Colonic mucosa (tissue), 4 donors: ENCODE results near the gene ARSK. TPM values are rescaled to one million over a fixed set of nuclear protein-coding genes. Genes with fewer than 3 reads are reported as not detected.

Experiments used
- DNase-seq: peaks from one replicate; pipeline ENCODE4 v3.0.0-alpha.2; 2020
- H3K27ac ChIP-seq: fragments of 200-600 bp; one replicate; pipeline ENCODE4 v1.8.0; 2021
- H3K27me3 ChIP-seq: fragments of 200-600 bp; one replicate; pipeline ENCODE4 v1.8.0; 2021
- H3K36me3 ChIP-seq: fragments of 200-600 bp; one replicate; pipeline ENCODE4 v1.8.0; 2021
- H3K4me1 ChIP-seq: fragments of 200-600 bp; one replicate; pipeline ENCODE4 v1.8.0; 2021; ENCODE audit warnings: mild to moderate bottlenecking
- H3K4me3 ChIP-seq: fragments of 200-600 bp; one replicate; pipeline ENCODE4 v1.8.0; 2021
- H3K9ac ChIP-seq, 2 donors: one replicate each; pipeline ENCODE4 v1.7.0; 2013; ENCODE audit warnings: control low read depth in 2 of 2, low read depth in 2 of 2, low read length in 2 of 2
- H3K9me3 ChIP-seq: fragments of 200-600 bp; one replicate; pipeline ENCODE4 v1.8.0; 2021
- CTCF ChIP-seq: fragments of 200-600 bp; IDR thresholded peaks from one replicate; pipeline ENCODE4 v1.8.0; 2022; ENCODE audit warnings: antibody characterized with exemption, mild to moderate bottlenecking
- intact Hi-C: fragments of 100-400 bp; cut with DNase I; formaldehyde crosslinking; loops from one replicate; pipeline ENCODE4 v1.14.1; 2022
- total RNA-seq, 2 donors: library from RNA; stranded (reverse); fragmentation: NEBNext Ultra II Directional in 1 of 2; extraction: Animal tissue kit (Norgen Biotek cat#: 25700) in 1 of 2; gene quantifications; one replicate each; pipeline ENCODE4 v1.2.1, GENCODE V29; 2021
- donor health status: healthy.
- donor health status: DM: no; HTN: no; CAD: no.
- donor health status: DM: no; HTN: no; CAD: no.

The ARSK gene
- total RNA-seq, 2 donors from 2014 or later, result 3.7 to 4.3 TPM

- intact Hi-C loops, result no loop called here
- Histone ChIP-seq H3K9ac (peak within 1 kb of the TSS; percentile 57 to 72), H3K36me3 (no peaks in the 10 kb centered on the region), H3K27ac (no peak within 1 kb of the TSS), H3K4me1 (peaks cover 4% of the 10 kb centered on the region), H3K4me3 (peak within 1 kb of the TSS; percentile 66), H3K27me3 (no peaks in the 10 kb centered on the region), H3K9me3 (no peaks in the 10 kb centered on the region)
- TF ChIP-seq CTCF, result no peak
- peak; percentile 58 for DNase-seq
Measured at GRCh38 chr5:95620030-95620869, 65.3 kb downstream of the ARSK start, which contains the start of gene GPR150. Gene GPR150 (plus strand): TSS chr5:95620087. CDS start chr5:95620276, 189 bp downstream.

- peak overlapping the region; percentile 66 for H3K4me3 ChIP-seq
- H3K27ac ChIP-seq, result no peak overlapping the region
- H3K9me3 ChIP-seq, result no peaks in the 10 kb centered on the region
- H3K9ac ChIP-seq, result peak overlapping the region; percentile 54 to 57
- H3K27me3 ChIP-seq, result no peaks in the 10 kb centered on the region
- peak; percentile 45 for DNase-seq
- no peak for TF ChIP-seq CTCF
- no peaks in the 10 kb centered on the region for H3K36me3 ChIP-seq
- intact Hi-C loops, result no loop called here
- peaks cover 4% of the 10 kb centered on the region for H3K4me1 ChIP-seq
Measured at GRCh38 chr5:95620870-95621838, 66.3 kb downstream of the ARSK start.

- Histone ChIP-seq H3K9me3 (no peaks in the 10 kb centered on the region), H3K4me3 (no peak overlapping the region), H3K9ac (peak overlapping the region in 1 of 2 donors; percentile 54), H3K27ac (no peak overlapping the region), H3K27me3 (no peaks in the 10 kb centered on the region), H3K4me1 (peaks cover 4% of the 10 kb centered on the region), H3K36me3 (no peaks in the 10 kb centered on the region)
- DNase-seq, result peak; percentile 67
- TF ChIP-seq CTCF, result no peak
- intact Hi-C loops, result no loop called here
Measured at GRCh38 chr5:95621839-95622629, 67.1 kb downstream of the ARSK start.

- no peaks in the 10 kb centered on the region for H3K36me3 ChIP-seq
- no peak for DNase-seq
- TF ChIP-seq CTCF, result no peak
- intact Hi-C loops, result no loop called here
- H3K4me3 ChIP-seq, result no peak overlapping the region
- no peaks in the 10 kb centered on the region for H3K27me3 ChIP-seq
- H3K9ac ChIP-seq, result no peak overlapping the region
- peaks cover 8% of the 10 kb centered on the region for H3K4me1 ChIP-seq
- no peak overlapping the region for H3K27ac ChIP-seq
- no peaks in the 10 kb centered on the region for H3K9me3 ChIP-seq
Measured at GRCh38 chr5:95623706-95624105, 68.8 kb downstream of the ARSK start.

GRCh38 chr5:95624368-95624767, 69.5 kb downstream of the ARSK start:
- no peak for TF ChIP-seq CTCF
- DNase-seq, result no peak
- intact Hi-C loops, result no loop called here

More at GRCh38 chr5:95624368-95624767, 69.5 kb downstream of the ARSK start:
- peaks cover 8% of the 10 kb centered on the region for H3K4me1 ChIP-seq
- H3K9me3 ChIP-seq, result no peaks in the 10 kb centered on the region
- H3K9ac ChIP-seq, result no peak overlapping the region
- H3K4me3 ChIP-seq, result no peak overlapping the region
- no peaks in the 10 kb centered on the region for H3K27me3 ChIP-seq
- no peaks in the 10 kb centered on the region for H3K36me3 ChIP-seq
- H3K27ac ChIP-seq, result no peak overlapping the region
